ENCODE data around the gene HEATR5A.
"Not testable (repeated sequence)": the region's sequence is repeated elsewhere in the genome, so short reads cannot be mapped to it uniquely, and the experiment has no call there.

The HEATR5A gene

DNA sequence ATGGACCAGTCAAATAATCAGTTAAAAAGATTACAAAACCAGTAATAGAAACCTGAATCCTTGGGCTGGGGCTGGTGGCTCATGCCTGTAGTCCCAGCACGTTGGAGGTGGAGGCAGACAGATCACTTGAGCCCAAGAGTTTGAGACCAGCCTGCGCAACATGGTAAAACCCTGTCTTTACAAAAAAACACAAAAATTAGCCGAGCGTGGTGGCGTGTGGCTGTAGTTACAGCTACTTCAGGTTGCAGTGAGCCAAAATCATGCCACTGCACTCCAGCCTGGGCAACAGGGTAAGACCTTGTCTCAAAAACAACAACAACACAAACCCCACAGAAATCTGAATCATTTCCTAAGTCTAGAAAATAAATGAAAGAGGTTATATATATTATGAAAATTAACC lies 100.6 kb downstream of the HEATR5A start:
- Histone ChIP-seq H4K20me1 (ENCODE audit: insufficient read depth) (no peaks in the 10 kb centered on the region), H3K4me2 (no peak overlapping the region), H3K36me3 (ENCODE audit: insufficient read depth) (no peaks in the 10 kb centered on the region), H3K79me2 (ENCODE audit: insufficient read depth, low read depth) (no peaks in the 10 kb centered on the region), H3K4me3 (IDR thresholded peaks at IDR 0.05; ENCODE audit: insufficient read depth, low read depth, low read length) (no peak overlapping the region), H3K27ac (no peak overlapping the region), H2AFZ (ENCODE audit: low read depth) (no peak overlapping the region), H3K9ac (no peak overlapping the region), H3K4me1 (ENCODE audit: low read depth, poor library complexity, severe bottlenecking) (no peaks in the 10 kb centered on the region), H3K27me3 (ENCODE audit: insufficient read depth, low read depth) (no peaks in the 10 kb centered on the region)
- TF ChIP-seq, protein P1, sequence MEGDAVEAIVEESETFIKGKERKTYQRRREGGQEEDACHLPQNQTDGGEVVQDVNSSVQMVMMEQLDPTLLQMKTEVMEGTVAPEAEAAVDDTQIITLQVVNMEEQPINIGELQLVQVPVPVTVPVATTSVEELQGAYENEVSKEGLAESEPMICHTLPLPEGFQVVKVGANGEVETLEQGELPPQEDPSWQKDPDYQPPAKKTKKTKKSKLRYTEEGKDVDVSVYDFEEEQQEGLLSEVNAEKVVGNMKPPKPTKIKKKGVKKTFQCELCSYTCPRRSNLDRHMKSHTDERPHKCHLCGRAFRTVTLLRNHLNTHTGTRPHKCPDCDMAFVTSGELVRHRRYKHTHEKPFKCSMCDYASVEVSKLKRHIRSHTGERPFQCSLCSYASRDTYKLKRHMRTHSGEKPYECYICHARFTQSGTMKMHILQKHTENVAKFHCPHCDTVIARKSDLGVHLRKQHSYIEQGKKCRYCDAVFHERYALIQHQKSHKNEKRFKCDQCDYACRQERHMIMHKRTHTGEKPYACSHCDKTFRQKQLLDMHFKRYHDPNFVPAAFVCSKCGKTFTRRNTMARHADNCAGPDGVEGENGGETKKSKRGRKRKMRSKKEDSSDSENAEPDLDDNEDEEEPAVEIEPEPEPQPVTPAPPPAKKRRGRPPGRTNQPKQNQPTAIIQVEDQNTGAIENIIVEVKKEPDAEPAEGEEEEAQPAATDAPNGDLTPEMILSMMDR (conservative IDR thresholded peaks at IDR 0.05; ENCODE audit: low read depth, low read length): no peak

DNA sequence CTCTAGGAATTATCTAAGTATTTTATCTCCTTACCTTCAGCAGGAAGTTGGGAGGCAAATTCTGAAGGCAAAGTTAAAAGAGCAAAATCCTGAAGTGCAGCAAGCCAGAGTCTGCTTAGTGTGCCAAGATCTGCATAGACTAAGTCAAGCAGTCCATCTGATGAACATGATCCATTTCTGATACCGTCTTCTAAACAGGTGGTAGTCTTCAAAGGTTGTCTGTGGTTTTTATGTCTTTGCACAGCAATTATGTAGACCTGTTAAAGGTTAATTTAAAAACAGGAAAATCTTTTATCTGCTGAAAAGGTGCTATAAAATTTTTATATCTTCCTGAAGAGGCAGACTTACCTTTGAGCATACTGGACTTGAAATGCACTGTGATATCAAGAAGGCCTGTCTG lies 107.4 kb downstream of the HEATR5A start:
- H3K27me3 ChIP-seq (ENCODE audit: insufficient read depth, low read depth): no peaks in the 10 kb centered on the region
- TF ChIP-seq, protein P1 (conservative IDR thresholded peaks at IDR 0.05; ENCODE audit: low read depth, low read length): no peak
- H3K36me3 ChIP-seq (ENCODE audit: insufficient read depth): no peaks in the 10 kb centered on the region
- H2AFZ ChIP-seq (ENCODE audit: low read depth): no peak overlapping the region
- H3K79me2 ChIP-seq (ENCODE audit: insufficient read depth, low read depth): no peaks in the 10 kb centered on the region
- H3K4me3 ChIP-seq (IDR thresholded peaks at IDR 0.05; ENCODE audit: insufficient read depth, low read depth, low read length): no peak overlapping the region
- H3K4me1 ChIP-seq (ENCODE audit: low read depth, poor library complexity, severe bottlenecking): no peaks in the 10 kb centered on the region
- no peaks in the 10 kb centered on the region for H4K20me1 ChIP-seq (ENCODE audit: insufficient read depth)
- H3K9ac ChIP-seq: no peak overlapping the region
- no peak overlapping the region for H3K27ac ChIP-seq
- no peak overlapping the region for H3K4me2 ChIP-seq

DNA sequence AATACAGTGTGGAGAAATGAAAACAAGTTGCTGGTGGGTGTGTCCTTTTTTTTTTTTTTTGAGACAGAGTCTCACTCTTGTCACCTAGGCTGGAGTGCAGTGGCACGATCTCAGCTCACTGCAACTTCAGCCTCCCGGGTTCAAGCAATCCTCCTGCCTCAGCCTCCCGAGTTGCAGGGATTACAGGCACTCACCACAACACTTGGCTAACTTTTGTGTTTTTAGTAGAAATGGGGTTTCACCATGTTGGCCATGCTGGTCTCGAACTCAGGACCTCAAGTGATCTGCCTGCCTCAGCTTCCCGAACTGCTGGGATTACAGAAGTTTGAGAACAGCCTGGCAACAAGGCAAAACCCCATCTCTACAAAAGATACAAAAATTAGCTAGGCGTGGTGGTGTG lies 108.0 kb downstream of the HEATR5A start:
- H3K4me3 ChIP-seq (IDR thresholded peaks at IDR 0.05; ENCODE audit: insufficient read depth, low read depth, low read length); H4K20me1 ChIP-seq (ENCODE audit: insufficient read depth); H3K9ac ChIP-seq; H3K79me2 ChIP-seq (ENCODE audit: insufficient read depth, low read depth); H3K4me1 ChIP-seq (ENCODE audit: low read depth, poor library complexity, severe bottlenecking); H3K36me3 ChIP-seq (ENCODE audit: insufficient read depth); H3K27ac ChIP-seq; H3K4me2 ChIP-seq; H2AFZ ChIP-seq (ENCODE audit: low read depth); H3K27me3 ChIP-seq (ENCODE audit: insufficient read depth, low read depth): not testable (repeated sequence)

DNA sequence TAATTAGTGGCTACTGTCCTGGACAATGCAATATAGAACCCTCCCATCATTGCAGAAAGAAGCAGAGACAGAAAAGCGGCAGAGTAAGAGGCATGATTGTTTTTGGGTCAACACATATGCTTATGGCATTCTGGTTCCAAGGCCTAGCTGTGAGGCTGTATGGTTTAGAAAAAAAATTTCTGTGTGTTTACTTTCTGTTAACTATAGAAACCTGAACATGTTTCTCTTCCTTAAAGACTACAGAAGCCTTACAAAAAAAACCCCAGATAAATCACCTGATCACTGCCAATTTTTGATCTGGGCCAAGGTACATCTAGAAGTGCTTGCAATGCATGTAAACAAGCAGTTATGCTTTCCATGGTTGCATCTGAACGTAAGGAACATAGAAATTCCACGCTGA lies 112.7 kb downstream of the HEATR5A start:
- no peaks in the 10 kb centered on the region for H3K36me3 ChIP-seq (ENCODE audit: insufficient read depth)
- no peak overlapping the region for H3K4me3 ChIP-seq (IDR thresholded peaks at IDR 0.05; ENCODE audit: insufficient read depth, low read depth, low read length)
- no peak overlapping the region for H3K27ac ChIP-seq
- H3K27me3 ChIP-seq (ENCODE audit: insufficient read depth, low read depth): no peaks in the 10 kb centered on the region
- no peaks in the 10 kb centered on the region for H3K79me2 ChIP-seq (ENCODE audit: insufficient read depth, low read depth)
- no peak overlapping the region for H3K9ac ChIP-seq
- TF ChIP-seq, protein P1 (conservative IDR thresholded peaks at IDR 0.05; ENCODE audit: low read depth, low read length): no peak
- H3K4me2 ChIP-seq: no peak overlapping the region
- H4K20me1 ChIP-seq (ENCODE audit: insufficient read depth): no peaks in the 10 kb centered on the region
- H3K4me1 ChIP-seq (ENCODE audit: low read depth, poor library complexity, severe bottlenecking): no peaks in the 10 kb centered on the region
- H2AFZ ChIP-seq (ENCODE audit: low read depth): no peak overlapping the region

DNA sequence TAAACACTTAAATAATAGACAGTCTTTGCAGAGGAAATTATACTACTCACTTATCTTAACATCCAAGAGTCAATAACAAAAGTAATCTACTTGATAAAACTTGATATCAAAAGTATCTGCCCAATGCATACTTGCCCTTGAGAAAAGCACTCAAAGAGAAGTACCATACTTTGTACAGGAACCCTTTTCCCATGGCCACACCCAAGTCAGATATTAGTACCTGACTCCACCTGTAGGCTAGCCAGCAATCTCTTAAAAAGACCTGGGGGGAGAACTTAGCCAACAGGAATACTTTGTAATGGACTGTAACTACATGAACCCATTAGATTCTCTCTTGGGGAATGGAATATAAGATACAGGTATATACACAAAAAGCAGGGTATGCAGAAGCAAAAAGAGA lies 113.2 kb downstream of the HEATR5A start:
- Histone ChIP-seq H3K4me1 (ENCODE audit: low read depth, poor library complexity, severe bottlenecking) (no peaks in the 10 kb centered on the region), H3K27ac (no peak overlapping the region), H3K27me3 (ENCODE audit: insufficient read depth, low read depth) (no peaks in the 10 kb centered on the region), H3K9ac (no peak overlapping the region), H4K20me1 (ENCODE audit: insufficient read depth) (no peaks in the 10 kb centered on the region), H2AFZ (ENCODE audit: low read depth) (no peak overlapping the region), H3K79me2 (ENCODE audit: insufficient read depth, low read depth) (no peaks in the 10 kb centered on the region), H3K4me2 (no peak overlapping the region), H3K4me3 (IDR thresholded peaks at IDR 0.05; ENCODE audit: insufficient read depth, low read depth, low read length) (no peak overlapping the region), H3K36me3 (ENCODE audit: insufficient read depth) (no peaks in the 10 kb centered on the region)
- TF ChIP-seq, protein P1 (conservative IDR thresholded peaks at IDR 0.05; ENCODE audit: low read depth, low read length): no peak

Measured in KMS-11 (cell line).